ENCODE results near the gene FAM149B1.

The FAM149B1 gene

DNA sequence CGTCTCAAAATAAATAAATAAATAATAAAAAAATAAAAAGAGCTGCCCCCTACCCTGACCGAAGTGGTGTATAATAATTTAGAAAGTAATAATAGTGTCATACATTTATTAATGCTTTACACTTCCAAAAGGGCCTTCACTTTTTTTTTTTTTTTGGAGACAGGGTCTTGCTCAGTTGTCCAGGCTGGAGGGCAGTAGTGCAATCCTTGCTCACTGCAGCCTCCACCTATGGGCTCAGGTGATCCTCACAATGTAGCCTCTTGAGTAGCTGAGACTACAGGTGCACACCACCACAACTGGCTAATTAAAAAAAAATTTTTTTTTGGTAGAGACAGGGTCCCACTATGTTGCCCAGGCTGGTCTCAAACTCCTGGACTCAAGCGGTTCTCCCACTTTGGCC lies 1.4 kb downstream of the FAM149B1 start:
- DNase-seq (ENCODE audit: low read depth): no peak
- TF ChIP-seq, protein P1, sequence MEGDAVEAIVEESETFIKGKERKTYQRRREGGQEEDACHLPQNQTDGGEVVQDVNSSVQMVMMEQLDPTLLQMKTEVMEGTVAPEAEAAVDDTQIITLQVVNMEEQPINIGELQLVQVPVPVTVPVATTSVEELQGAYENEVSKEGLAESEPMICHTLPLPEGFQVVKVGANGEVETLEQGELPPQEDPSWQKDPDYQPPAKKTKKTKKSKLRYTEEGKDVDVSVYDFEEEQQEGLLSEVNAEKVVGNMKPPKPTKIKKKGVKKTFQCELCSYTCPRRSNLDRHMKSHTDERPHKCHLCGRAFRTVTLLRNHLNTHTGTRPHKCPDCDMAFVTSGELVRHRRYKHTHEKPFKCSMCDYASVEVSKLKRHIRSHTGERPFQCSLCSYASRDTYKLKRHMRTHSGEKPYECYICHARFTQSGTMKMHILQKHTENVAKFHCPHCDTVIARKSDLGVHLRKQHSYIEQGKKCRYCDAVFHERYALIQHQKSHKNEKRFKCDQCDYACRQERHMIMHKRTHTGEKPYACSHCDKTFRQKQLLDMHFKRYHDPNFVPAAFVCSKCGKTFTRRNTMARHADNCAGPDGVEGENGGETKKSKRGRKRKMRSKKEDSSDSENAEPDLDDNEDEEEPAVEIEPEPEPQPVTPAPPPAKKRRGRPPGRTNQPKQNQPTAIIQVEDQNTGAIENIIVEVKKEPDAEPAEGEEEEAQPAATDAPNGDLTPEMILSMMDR (IDR thresholded peaks at IDR 0.05; ENCODE audit: low read depth, low read length, missing control alignments): no peak
- H3K4me3 ChIP-seq (ENCODE audit: low read depth, low read length): no peak overlapping the region
- in situ Hi-C loops (cut with HindIII; ENCODE audit: low sequenced_read_pairs): no loop called here

DNA sequence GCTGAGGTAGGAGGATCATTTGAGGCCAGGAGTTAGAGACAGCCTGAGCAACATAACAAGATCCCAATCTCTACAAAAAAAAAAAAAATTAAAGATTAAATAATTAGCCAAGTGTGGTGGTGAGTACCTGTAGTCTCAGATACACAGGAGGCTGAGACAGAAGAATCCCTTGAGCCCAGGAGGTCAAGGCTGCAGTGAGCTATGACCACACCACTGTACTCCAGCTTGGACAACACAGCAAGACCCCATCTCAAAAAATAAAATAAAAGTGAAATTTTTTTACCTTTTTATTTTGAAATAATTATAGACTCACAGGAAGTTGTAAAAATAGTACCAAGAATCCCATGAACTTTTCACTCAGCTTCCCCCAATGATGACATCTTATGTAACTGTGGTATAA lies 4.9 kb downstream of the FAM149B1 start:
- in situ Hi-C loops (cut with HindIII; ENCODE audit: low sequenced_read_pairs): no loop called here
- TF ChIP-seq, protein P1 (IDR thresholded peaks at IDR 0.05; ENCODE audit: low read depth, low read length, missing control alignments): no peak

DNA sequence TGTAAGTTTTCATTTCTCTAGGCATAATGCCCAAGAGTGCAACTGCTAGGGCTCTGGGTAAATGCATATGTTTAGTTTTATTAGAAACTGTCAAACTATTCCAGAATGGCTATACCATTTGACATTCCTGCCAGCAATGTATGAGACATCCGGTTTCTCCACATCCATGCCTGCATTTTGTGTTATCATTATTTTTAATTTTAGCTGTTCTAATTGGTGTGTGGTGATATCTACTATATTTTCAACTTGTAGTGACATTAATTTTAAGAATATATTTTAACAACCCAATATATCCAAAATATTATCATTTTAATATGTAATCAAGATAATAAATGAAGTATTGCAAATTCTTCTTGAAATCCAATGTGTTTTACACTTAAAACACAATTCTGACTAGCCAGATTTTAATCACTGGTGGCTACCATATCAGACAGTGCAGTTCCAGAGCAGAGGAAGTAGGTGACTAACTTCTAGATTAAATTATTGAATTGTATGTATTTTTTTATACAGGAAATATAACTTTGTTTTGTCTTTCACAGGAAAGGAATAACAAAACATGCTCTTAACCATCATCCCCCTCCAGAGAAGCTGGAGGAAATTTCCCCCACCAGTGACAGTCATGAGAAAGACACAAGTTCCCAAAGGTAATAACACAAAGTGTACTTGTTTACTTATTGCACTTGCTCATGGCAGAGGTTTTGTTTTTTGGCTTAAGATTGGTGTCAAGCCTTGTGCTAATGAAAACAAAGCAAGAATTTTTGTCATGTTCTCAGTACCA lies 6.4 kb downstream of the FAM149B1 start:
- no peak for DNase-seq (ENCODE audit: low read depth)
- H3K4me3 ChIP-seq (ENCODE audit: low read depth, low read length): no peak overlapping the region
- TF ChIP-seq, protein P1 (IDR thresholded peaks at IDR 0.05; ENCODE audit: low read depth, low read length, missing control alignments): no peak
- in situ Hi-C loops (cut with HindIII; ENCODE audit: low sequenced_read_pairs): no loop called here

More for the DNA sequence above, 4.9 kb downstream of the FAM149B1 start:
- no peak for DNase-seq (ENCODE audit: low read depth)
- H3K4me3 ChIP-seq (ENCODE audit: low read depth, low read length): no peak overlapping the region

DNA sequence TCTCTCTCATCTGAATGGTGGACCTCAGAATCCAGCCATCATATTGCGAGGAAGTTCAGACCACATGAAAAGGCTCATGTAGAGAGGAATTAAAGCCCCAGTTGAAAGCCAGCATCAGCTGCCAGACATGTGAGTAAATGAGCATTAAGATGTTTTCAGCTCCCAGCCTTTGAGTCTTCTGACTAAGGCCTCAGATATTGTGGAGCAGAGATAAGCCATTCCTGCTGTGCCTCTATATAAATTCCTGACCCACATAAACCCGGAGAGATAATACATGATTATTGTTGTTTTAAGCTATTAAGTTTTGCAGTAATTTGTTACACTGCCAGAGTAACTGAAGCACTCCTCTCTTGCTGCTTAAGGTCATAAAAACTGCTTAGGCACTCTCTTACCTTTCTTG lies 14.6 kb downstream of the FAM149B1 start:
- in situ Hi-C loops (cut with HindIII; ENCODE audit: low sequenced_read_pairs): no loop called here
- TF ChIP-seq, protein P1 (IDR thresholded peaks at IDR 0.05; ENCODE audit: low read depth, low read length, missing control alignments): no peak
- DNase-seq (ENCODE audit: low read depth): peak; percentile 57
- H3K4me3 ChIP-seq (ENCODE audit: low read depth, low read length): no peak overlapping the region

DNA sequence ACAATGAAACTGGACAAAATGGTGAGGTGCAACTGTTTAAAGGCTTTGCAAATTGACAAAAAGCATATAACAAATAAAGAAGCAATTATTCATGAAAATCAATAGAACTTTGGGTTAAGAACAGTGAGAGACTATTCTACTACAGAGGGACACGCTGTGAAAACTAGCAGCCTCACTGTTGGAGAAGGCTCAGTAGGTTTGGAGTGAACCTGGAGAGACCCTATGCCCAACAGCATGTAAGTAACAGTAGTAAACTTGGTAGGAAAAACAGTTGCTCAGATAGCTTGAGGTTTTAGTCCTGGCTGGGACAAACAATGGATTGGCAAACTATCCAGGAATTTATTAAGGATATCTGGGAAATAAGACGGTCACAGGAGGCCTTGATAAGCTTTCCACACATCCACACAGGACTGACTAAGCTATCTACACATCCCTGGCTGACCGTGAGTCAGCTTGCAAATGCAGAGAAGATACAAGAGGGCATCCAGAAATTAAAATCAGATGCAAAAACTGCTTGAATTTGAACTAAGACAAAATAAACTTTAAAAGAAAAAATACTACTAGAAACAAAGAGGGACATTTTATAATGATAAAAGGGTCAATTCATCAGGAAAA lies 15.9 kb downstream of the FAM149B1 start:
- H3K4me3 ChIP-seq (ENCODE audit: low read depth, low read length): no peak overlapping the region
- TF ChIP-seq, protein P1 (IDR thresholded peaks at IDR 0.05; ENCODE audit: low read depth, low read length, missing control alignments): no peak
- DNase-seq (ENCODE audit: low read depth): no peak
- in situ Hi-C loops (cut with HindIII; ENCODE audit: low sequenced_read_pairs): no loop called here

DNA sequence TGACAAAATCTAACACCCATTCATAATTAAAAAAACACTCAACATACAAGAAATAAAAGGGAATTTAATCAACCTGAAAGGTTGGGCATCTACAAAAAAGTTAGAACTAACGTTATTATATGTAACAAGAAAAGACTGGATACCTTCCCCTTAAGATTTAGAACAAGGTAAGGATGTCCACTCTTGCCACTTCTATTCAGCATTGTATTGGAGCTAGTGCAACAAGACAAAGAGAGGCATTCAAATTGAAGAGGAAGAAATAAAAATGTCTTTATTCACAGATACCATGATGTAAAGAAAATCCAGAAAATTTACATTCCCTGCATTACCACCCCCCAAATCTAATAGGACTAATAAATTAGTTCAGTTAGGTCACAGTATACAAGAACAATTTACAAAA lies 18.3 kb downstream of the FAM149B1 start:
- DNase-seq (ENCODE audit: low read depth): no peak
- TF ChIP-seq, protein P1 (IDR thresholded peaks at IDR 0.05; ENCODE audit: low read depth, low read length, missing control alignments): no peak
- H3K4me3 ChIP-seq (ENCODE audit: low read depth, low read length): no peak overlapping the region
- in situ Hi-C loops (cut with HindIII; ENCODE audit: low sequenced_read_pairs): no loop called here
